Adrenal gland (tissue), 19 donors: ENCODE results near the gene D2HGDH. TPM values are rescaled to one million over a fixed set of nuclear protein-coding genes. Genes with fewer than 3 reads are reported as not detected.

Experiments used
- DNase-seq, 7 donors: peaks; one replicate each; pipeline ENCODE4 v3.0.0-alpha.2; 2019 to 2020
- H3K27ac ChIP-seq, 5 donors: fragments of 200-600 bp; sonication (generic) in 4 of 5; 1 replicate in 3 of 5; 2 replicates in 2 of 5; pipeline versions ENCODE4 v1.5.1 to v1.8.0; 2016 to 2020; ENCODE audit warnings: mild to moderate bottlenecking in 1 of 5
- H3K27me3 ChIP-seq: fragments of 200-600 bp; 2 replicates; pipeline ENCODE4 v1.8.0; 2021
- H3K36me3 ChIP-seq, 2 donors: fragments of 200-600 bp; replicated peaks in 1 of 2; 1 replicate in 1 of 2; 2 replicates in 1 of 2; pipeline versions ENCODE4 v1.5.1 to v1.8.0; 2018 to 2022
- H3K4me1 ChIP-seq, 2 donors: fragments of 200-600 bp; replicated peaks in 1 of 2; 1 replicate in 1 of 2; 2 replicates in 1 of 2; pipeline versions ENCODE4 v1.5.1 to v1.8.0; 2018 to 2021
- H3K4me3 ChIP-seq, 4 donors: fragments of 200-600 bp; sonication (generic) in 3 of 4; one replicate each; pipeline ENCODE4 v1.5.1; 2016 to 2018
- H3K9me3 ChIP-seq, 3 donors: fragments of 200-600 bp; sonication (generic) in 1 of 3; replicated peaks in 1 of 3; 1 replicate in 2 of 3; 2 replicates in 1 of 3; pipeline versions ENCODE4 v1.5.1 to v1.8.0; 2016 to 2021
- CTCF ChIP-seq, 6 experiments: fragments of 450-650 bp in 4 of 6; fragments of 200-600 bp in 2 of 6; sonication (generic) in 1 of 6; IDR thresholded peaks; 1 replicate in 5 of 6; 2 replicates in 1 of 6; pipeline versions ENCODE4 v1.5.1 to v1.8.0; 2016 to 2021; ENCODE audit warnings: antibody characterized with exemption in 6 of 6, mild to moderate bottlenecking in 2 of 6, moderate library complexity in 1 of 6
- POLR2A ChIP-seq, 2 donors: fragments of 450-650 bp; IDR thresholded peaks; one replicate each; pipeline ENCODE4 v1.6.1; 2017; ENCODE audit warnings: antibody characterized with exemption in 2 of 2, mild to moderate bottlenecking in 2 of 2, moderate library complexity in 1 of 2
- WGBS, 4 donors: extraction: QIAGEN DNeasy Blood & Tissue Kit in 2 of 4; methylation state at CpG; one replicate each; pipeline versions ENCODE4 v1.1.5 to v1.1.7; 2013 to 2017; 5-methylcytosine and 5-hydroxymethylcytosine counted together
- intact Hi-C, 2 donors: fragments of 100-400 bp; cut with DNase I; formaldehyde crosslinking; loops; one replicate each; pipeline versions ENCODE4 v1.14.1 to v1.15.0; 2022 to 2023
- long read RNA-seq, 10 donors: library from polyadenylated mRNA in 3 of 10; unstranded in 2 of 10; stranded (forward) in 1 of 10; transcript quantifications; one replicate each; pipeline ENCODE4 v2.0.0 and lab custom pipeline, GENCODE V29; 2021 to 2026
- polyA plus RNA-seq, 3 donors: library from polyadenylated mRNA; stranded (reverse); fragments of 200-250 nt in 2 of 3; fragments of 350-450 nt in 1 of 3; fragmentation: Illumina TruSeq in 1 of 3; extraction: RNeasy Lipid Tissue Mini Kit (QIAGEN cat#74804) in 1 of 3; gene quantifications; one replicate each; pipeline ENCODE4 v1.2.3, GENCODE V29; 2013 to 2014
- total RNA-seq, 9 donors: library from RNA; depleted of rRNA in 4 of 9; stranded (reverse); fragments of >200 nt in 4 of 9; fragments of 120-200 nt in 1 of 9; fragmentation: NEBNext Ultra II Directional in 1 of 9; extraction: Animal tissue kit (Norgen Biotek cat#: 25700) in 1 of 9; gene quantifications; one replicate each; pipeline versions ENCODE4 v1.1.0 to v1.2.4, GENCODE V29; 2013 to 2023
- donor health status: healthy with polysubstance abuse.
- donor health status: Bipolar disorder and iron deficiency.
- donor health status: DM: yes; HTN: yes; CAD: no.
- donor health status: DM: no; HTN: no; CAD: no.
- donor health status: DM: no; HTN: no; CAD: no.
- donor health status: DM: yes; HTN: yes; CAD: no.

D2HGDH gene
- 10 to 100 TPM; 11.8 to 67.5 (median 36.2) TPM for total RNA-seq
- polyA plus RNA-seq: 100 to 1,000 TPM in 1 of 3 donors, 10 to 100 TPM in 1, 1 to 10 TPM in 1; 4.3 to 131 (median 87.1) TPM
- long read RNA-seq, donor 1, partial matches to known transcripts: 33 of 37 reads
- long read RNA-seq, donor 1, other reads (novel, unspliced or antisense): 0 of 37 reads
- long read RNA-seq, donor 2, partial matches to known transcripts: 0 of 2 reads
- long read RNA-seq, donor 2, other reads (novel, unspliced or antisense): 0 of 2 reads
- long read RNA-seq, donor 3: 0 reads
- long read RNA-seq, donor 4, partial matches to known transcripts: 1 of 7 reads
- long read RNA-seq, donor 4, other reads (novel, unspliced or antisense): 4 of 7 reads
- long read RNA-seq, donor 5, transcript D2HGDH-201 (10 exons, 2,617 nt): major isoform, 59 of 198 reads
- long read RNA-seq, donor 5, partial matches to known transcripts: 17 of 198 reads
- long read RNA-seq, donor 5, other reads (novel, unspliced or antisense): 120 of 198 reads
- long read RNA-seq, donor 6, partial matches to known transcripts: 3 of 9 reads
- long read RNA-seq, donor 6, other reads (novel, unspliced or antisense): 6 of 9 reads
- long read RNA-seq, donor 7, partial matches to known transcripts: 0 of 1 reads
- long read RNA-seq, donor 7, other reads (novel, unspliced or antisense): 0 of 1 reads
- long read RNA-seq, donor 8, partial matches to known transcripts: 0 of 4 reads
- long read RNA-seq, donor 8, other reads (novel, unspliced or antisense): 0 of 4 reads
- long read RNA-seq, donor 9, partial matches to known transcripts: 0 of 1 reads
- long read RNA-seq, donor 9, other reads (novel, unspliced or antisense): 0 of 1 reads
- long read RNA-seq, donor 10, partial matches to known transcripts: 33 of 34 reads
- long read RNA-seq, donor 10, other reads (novel, unspliced or antisense): 0 of 34 reads

- intact Hi-C loops: loop anchor here in 1 of 2 donors (10.0 kb wide), 1 partner anchor 140 kb away; no protein-coding TSS in a partner anchor
- H3K4me1 ChIP-seq: peaks cover 0 to 11% of the 10 kb centered on the region in 2 donors
- WGBS, 4 donors: 0 to 2% (median 1%) methylated on average over 16 to 98 of the region's 98 CpGs; no CpG with 5 or more reads in 1 of the 4 donors
- peak; percentile 89 to 95 (median 95) for DNase-seq
- no peaks in the 10 kb centered on the region for H3K27me3 ChIP-seq
- TF ChIP-seq POLR2A (IDR thresholded peaks at IDR 0.05): peak; percentile 71 to 73
- TF ChIP-seq CTCF (IDR thresholded peaks at IDR 0.05): no peak
- no peaks in the 10 kb centered on the region for H3K36me3 ChIP-seq
- H3K27ac ChIP-seq: peak within 1 kb of the TSS; percentile 60 to 94 (median 82)
- peak within 1 kb of the TSS; percentile 66 to 78 (median 70) for H3K4me3 ChIP-seq
- no peaks in the 10 kb centered on the region for H3K9me3 ChIP-seq
These were observed at the start of gene D2HGDH for GRCh38 chr2:241734467-241735208. Gene D2HGDH (plus strand): TSS chr2:241734630. CDS start chr2:241735225, 595 bp downstream.

- H3K4me3 ChIP-seq: peak overlapping the region; percentile 39 to 96 (median 70)
- H3K9me3 ChIP-seq: no peaks in the 10 kb centered on the region
- H3K27ac ChIP-seq: peak overlapping the region in 4 of 5 donors; percentile 7 to 97 (median 72)
- H3K36me3 ChIP-seq: peaks cover 0 to 12% of the 10 kb centered on the region in 2 donors
- peaks cover 6 to 24% of the 10 kb centered on the region in 2 donors for H3K4me1 ChIP-seq
- WGBS, 4 donors: 0% methylated on average over 15 to 37 of the region's 37 CpGs
- intact Hi-C loops: no loop called here
- TF ChIP-seq POLR2A (IDR thresholded peaks at IDR 0.05) (no peak), CTCF (IDR thresholded peaks at IDR 0.05) (no peak)
- no peaks in the 10 kb centered on the region for H3K27me3 ChIP-seq
- DNase-seq: no peak
These were observed 48.1 kb upstream of the D2HGDH start for GRCh38 chr2:241686324-241686649.

- DNase-seq: peak; percentile 96 to 97 (median 96)
- peaks cover 6 to 23% of the 10 kb centered on the region in 2 donors for H3K4me1 ChIP-seq
- H3K4me3 ChIP-seq: peak within 1 kb of the TSS; percentile 44 to 96 (median 70)
- H3K27ac ChIP-seq: peak within 1 kb of the TSS; percentile 77 to 97 (median 93)
- WGBS, 4 donors: 0 to 4% (median 0%) methylated on average over 4 to 102 of the region's 102 CpGs
- no peaks in the 10 kb centered on the region for H3K9me3 ChIP-seq
- H3K36me3 ChIP-seq: peaks cover 0 to 17% of the 10 kb centered on the region in 2 donors
- TF ChIP-seq CTCF (IDR thresholded peaks at IDR 0.05): peak in 2 of 6 experiments; percentile 4
- peak; percentile 86 for TF ChIP-seq POLR2A (IDR thresholded peaks at IDR 0.05)
- intact Hi-C loops: no loop called here
- H3K27me3 ChIP-seq: no peaks in the 10 kb centered on the region
These were observed 47.6 kb upstream of the D2HGDH start, which contains the start of gene DTYMK for GRCh38 chr2:241686650-241687425. Gene DTYMK (minus strand): TSS chr2:241686815. CDS start chr2:241686783, 32 bp downstream.
